Epithelial cell of proximal tubule (primary cell): ENCODE results near the gene MAPK8IP2. TPM values are rescaled to one million over a fixed set of nuclear protein-coding genes. Genes with fewer than 3 reads are reported as not detected.
"Not testable (repeated sequence)": the region's sequence is repeated elsewhere in the genome, so short reads cannot be mapped to it uniquely, and the experiment has no call there.

Source experiments
- DNase-seq: peaks from one replicate; pipeline ENCODE4 v3.0.0-alpha.2; 2011; ENCODE audit warnings: low read depth
- H3K4me3 ChIP-seq: 2 replicates; pipeline ENCODE4 v1.5.1; 2011; ENCODE audit warnings: low read depth, mild to moderate bottlenecking, low read length
- total RNA-seq: library from RNA; depleted of rRNA; stranded (reverse); fragments of >200 nt; gene quantifications from 2 replicates; pipeline ENCODE4 v1.2.3, GENCODE V29; 2015
- TF ChIP-seq, protein P1 (sequence below): conservative IDR thresholded peaks from 2 replicates; pipeline ENCODE4 v1.5.1; 2012; ENCODE audit warnings: low read depth, mild to moderate bottlenecking, low read length

The MAPK8IP2 gene
- total RNA-seq, 1 donor from 2014 or later = 0.23 TPM

DNA sequence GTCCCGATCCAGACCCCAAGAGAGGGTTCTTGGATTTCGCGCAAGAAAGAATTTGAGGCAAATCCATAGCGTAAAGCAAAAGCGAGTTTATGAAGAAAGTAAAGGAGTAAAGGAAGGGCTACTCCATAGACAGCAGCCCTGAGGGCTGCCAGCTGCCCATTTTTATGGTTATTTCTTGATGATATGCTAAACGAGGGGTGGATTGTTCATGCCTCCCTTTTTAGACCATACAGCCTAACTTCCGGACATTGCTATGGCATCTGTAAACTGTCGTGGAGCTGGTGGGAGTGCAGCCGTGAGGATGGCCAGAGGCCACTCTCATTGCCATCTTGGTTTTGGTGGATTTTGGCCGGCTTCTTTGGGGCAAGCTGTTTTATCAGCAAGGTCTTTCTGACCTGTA, 52.7 kb downstream of the MAPK8IP2 start:
- no peak overlapping the region for H3K4me3 ChIP-seq
- DNase-seq = no peak
- TF ChIP-seq, protein P1, sequence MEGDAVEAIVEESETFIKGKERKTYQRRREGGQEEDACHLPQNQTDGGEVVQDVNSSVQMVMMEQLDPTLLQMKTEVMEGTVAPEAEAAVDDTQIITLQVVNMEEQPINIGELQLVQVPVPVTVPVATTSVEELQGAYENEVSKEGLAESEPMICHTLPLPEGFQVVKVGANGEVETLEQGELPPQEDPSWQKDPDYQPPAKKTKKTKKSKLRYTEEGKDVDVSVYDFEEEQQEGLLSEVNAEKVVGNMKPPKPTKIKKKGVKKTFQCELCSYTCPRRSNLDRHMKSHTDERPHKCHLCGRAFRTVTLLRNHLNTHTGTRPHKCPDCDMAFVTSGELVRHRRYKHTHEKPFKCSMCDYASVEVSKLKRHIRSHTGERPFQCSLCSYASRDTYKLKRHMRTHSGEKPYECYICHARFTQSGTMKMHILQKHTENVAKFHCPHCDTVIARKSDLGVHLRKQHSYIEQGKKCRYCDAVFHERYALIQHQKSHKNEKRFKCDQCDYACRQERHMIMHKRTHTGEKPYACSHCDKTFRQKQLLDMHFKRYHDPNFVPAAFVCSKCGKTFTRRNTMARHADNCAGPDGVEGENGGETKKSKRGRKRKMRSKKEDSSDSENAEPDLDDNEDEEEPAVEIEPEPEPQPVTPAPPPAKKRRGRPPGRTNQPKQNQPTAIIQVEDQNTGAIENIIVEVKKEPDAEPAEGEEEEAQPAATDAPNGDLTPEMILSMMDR = no peak

- not testable (repeated sequence) for DNase-seq, H3K4me3 ChIP-seq
These were observed 54.1 kb downstream of the MAPK8IP2 start for GRCh38 chr22:50654664-50655063.

DNA sequence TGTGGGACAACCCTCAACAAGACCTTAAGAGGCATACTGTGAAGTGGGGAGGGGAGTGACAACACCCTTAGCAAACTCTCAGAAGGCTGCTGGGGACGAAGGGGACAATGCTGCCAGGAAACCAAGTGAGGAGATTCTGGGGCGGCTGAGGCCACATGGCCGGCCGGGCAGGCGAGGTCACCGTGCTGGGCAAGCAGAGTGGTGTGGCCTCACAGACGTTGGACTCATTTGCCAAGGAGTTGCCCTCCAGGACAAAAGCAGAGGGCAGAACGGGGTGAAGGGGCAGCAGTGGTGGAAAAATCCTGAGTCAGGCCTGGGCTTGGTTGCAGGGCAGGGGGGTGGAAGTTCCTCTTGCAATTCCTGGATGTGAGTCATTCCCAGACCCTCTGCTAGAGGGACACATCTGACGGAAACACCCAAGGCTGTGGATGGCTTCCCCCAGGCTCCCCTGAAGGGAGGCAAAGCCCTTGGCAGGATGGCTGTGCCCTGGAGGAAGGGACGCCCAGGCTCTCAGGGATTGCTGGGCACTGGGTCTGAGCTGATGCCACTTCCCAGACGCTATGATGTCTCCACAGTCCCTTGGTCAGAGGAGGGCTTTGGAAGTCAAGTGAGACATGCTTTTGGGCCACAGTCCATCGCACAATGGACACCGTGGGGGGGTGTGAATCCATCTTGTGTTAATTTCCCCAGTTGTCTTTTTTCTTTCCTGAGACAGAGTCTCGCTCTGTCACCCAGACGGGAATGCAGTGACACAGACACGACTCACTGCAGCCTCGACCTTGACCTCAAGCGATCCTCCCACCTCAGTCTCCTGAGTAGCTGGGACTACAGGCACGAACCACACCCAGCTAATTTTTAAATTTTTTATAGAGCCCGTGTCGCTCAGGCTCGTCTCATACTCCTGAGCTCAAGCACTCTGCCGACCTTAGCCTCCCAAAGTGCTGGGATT, 55.8 kb downstream of the MAPK8IP2 start:
- H3K4me3 ChIP-seq = no peak overlapping the region
- TF ChIP-seq, protein P1 = no peak
- DNase-seq = peak; percentile 38

GRCh38 chr22:50657925-50658324, 57.3 kb downstream of the MAPK8IP2 start:
- no peak overlapping the region for H3K4me3 ChIP-seq
- DNase-seq = no peak
- TF ChIP-seq, protein P1 = no peak

- H3K4me3 ChIP-seq, DNase-seq: not testable (repeated sequence)
These were observed 59.1 kb downstream of the MAPK8IP2 start for GRCh38 chr22:50659711-50660110.

GRCh38 chr22:50660306-50660705, 59.7 kb downstream of the MAPK8IP2 start:
- H3K4me3 ChIP-seq = no peak overlapping the region
- TF ChIP-seq, protein P1 = no peak

More at GRCh38 chr22:50660306-50660705, 59.7 kb downstream of the MAPK8IP2 start:
- no peak for DNase-seq

Other genes with a start within 250 kb of the MAPK8IP2 start
- 56.6 and 59.0 TPM in 2 replicates for gene SBF1, start 125.8 kb upstream of the MAPK8IP2 start, total RNA-seq
- 3.9 and 4.4 TPM in 2 replicates for gene ADM2, start 119.2 kb upstream of the MAPK8IP2 start, total RNA-seq
- not detected in 2 replicates for gene MIOX, start 113.9 kb upstream of the MAPK8IP2 start, total RNA-seq
- gene LMF2, start 93.1 kb upstream of the MAPK8IP2 start, total RNA-seq = 69.2 and 83.3 TPM in 2 replicates
- 69.3 and 81.5 TPM in 2 replicates for gene NCAPH2, start 92.6 kb upstream of the MAPK8IP2 start, total RNA-seq
- gene SCO2, start 75.2 kb upstream of the MAPK8IP2 start, total RNA-seq = 1.4 TPM in 1 of 2 replicates, not detected in the other
- 7.6 and 13.1 TPM in 2 replicates for gene TYMP, start 70.8 kb upstream of the MAPK8IP2 start, total RNA-seq
- gene KLHDC7B, start 54.9 kb upstream of the MAPK8IP2 start, total RNA-seq = 0.07 TPM in 1 of 2 replicates, not detected in the other
- 1.0 TPM in 1 of 2 replicates, not detected in the other for gene SYCE3, start 37.9 kb upstream of the MAPK8IP2 start, total RNA-seq
- 1.2 and 4.0 TPM in 2 replicates for gene CPT1B, start 22.4 kb upstream of the MAPK8IP2 start, total RNA-seq
- gene CHKB, start 17.9 kb upstream of the MAPK8IP2 start, total RNA-seq = 29.5 and 50.4 TPM in 2 replicates
- 25.5 and 58.5 TPM in 2 replicates for gene ARSA, start 27.4 kb downstream of the MAPK8IP2 start, total RNA-seq
- gene SHANK3, start 72.0 kb downstream of the MAPK8IP2 start, total RNA-seq = 1.4 and 3.6 TPM in 2 replicates
- gene ACR, start 137.4 kb downstream of the MAPK8IP2 start, total RNA-seq = not detected in 2 replicates
- 14.6 and 15.0 TPM in 2 replicates for gene RABL2B, start 182.8 kb downstream of the MAPK8IP2 start, total RNA-seq